NCI-H526 (cell line): ENCODE measurements around the gene LRRFIP2.
"Not testable (repeated sequence)": the region's sequence is repeated elsewhere in the genome, so short reads cannot be mapped to it uniquely, and the experiment has no call there.

Experiments used
- DNase-seq, 2 experiments: peaks; one replicate each; lab custom pipeline; 2025; lab: John Stamatoyannopoulos, UW

The LRRFIP2 gene

DNA sequence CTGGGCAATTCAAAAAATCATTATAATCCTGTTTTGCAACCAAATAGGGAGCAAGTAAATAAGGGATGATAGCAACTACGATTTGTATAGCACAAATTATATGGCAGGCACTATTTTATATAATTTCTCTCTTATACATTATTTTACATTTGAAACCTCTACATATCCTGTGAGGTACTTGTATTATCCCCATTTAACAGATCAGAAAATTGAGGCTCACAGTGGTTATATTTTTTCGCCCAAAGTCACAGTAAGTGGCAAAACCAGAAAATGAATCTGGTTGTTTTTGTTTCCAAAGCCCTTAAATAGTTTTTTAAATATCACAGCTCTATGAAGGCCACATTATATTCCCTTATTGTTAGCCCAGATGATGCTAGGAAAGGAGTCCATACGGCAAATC, 106.8 kb downstream of the LRRFIP2 start:
- no peak for DNase-seq

DNA sequence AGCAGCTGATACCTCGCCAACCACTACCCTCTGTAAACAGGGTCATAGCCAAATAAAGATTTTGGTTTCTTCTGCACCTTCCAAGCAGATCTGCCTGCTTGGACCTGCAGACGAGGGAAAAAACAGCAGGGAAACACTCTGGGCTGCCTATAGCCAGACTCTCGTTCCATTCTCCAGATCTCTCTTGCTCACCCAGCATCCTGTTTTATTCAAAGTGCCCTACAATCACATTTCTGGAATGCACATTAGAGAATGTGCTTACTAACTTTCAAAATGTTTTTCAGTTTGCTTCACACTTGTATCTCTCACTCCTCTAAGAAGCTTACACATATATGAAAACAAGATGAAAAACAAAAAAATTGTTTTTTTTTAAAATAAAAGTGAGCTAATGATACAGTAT, 109.6 kb downstream of the LRRFIP2 start:
- DNase-seq, result no peak

DNA sequence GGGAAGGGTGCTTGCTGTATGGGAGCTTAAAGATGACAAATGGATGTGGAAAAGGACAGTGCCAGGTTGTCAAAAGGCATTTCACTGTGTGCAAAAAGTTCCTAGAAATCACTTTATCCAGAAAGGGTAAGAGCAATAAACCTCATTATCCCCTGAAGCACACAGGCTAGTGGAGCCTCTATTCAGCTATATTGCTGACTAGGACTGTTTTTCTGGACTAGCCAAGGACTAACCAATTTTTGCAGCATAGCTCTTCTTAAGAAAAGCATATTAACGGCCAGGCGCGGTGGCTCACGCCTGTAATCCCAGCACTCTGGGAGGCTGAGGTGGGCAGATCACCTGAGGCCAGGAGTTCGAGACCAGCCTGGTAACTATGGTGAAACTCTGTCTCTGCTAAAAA, 116.3 kb downstream of the LRRFIP2 start:
- DNase-seq, result no peak

DNA sequence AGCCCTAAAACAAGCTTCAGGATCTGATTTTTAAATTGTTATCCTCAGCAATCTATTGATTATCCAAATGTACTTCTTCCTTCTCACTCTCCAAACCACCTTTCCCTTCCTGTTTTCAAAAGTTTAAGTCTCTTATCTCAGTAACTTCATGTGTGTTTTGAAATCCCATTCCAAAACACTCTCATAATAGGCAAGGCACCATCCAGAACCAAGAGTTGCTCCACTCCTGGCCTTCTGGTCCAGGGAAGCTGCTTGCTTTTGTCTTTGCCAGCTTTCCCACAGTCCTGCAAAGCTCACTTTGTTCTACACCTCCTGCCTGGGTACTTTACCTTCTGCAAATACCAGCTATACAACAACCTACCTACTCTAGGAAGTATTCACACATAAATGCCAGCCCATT, 117.6 kb downstream of the LRRFIP2 start:
- DNase-seq, result no peak

DNA sequence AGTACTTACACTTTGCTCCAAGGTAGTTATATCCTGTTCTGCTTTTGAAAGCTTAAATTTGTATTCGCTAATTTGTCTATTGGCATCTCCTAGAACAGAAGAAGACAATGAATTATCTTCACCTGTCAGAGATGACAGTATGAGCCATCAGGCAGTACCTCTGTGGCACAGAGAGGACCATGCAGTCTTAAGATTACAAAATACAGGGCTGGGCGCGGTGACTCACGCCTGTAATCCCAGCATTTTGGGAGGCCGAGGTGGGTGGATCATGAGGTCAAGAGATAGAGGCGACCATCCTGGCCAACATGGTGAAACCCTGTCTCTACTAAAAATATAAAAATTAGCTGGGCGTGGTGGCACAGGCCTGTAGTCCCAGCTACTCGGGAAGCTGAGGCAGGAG, 119.3 kb downstream of the LRRFIP2 start:
- not testable (repeated sequence) for DNase-seq

DNA sequence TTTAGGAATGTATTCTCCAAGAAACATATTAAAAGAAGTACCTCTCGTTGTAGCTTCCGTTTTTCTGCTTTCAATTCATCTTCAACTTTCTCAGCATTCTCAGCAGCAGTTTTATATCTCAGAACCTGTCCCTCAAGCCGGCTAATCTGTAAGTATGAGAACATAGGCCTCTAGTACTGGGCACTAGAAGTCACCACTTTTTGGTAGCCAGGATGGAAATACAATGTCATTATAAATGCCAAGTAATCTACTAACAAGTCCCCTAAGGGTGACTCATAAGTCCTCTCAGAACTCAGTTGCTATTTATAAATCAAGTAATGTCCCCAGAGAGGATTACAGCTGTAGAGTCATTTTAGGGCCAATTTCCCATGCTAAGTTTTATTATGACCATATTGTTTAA, 120.0 kb downstream of the LRRFIP2 start:
- DNase-seq, result no peak

DNA sequence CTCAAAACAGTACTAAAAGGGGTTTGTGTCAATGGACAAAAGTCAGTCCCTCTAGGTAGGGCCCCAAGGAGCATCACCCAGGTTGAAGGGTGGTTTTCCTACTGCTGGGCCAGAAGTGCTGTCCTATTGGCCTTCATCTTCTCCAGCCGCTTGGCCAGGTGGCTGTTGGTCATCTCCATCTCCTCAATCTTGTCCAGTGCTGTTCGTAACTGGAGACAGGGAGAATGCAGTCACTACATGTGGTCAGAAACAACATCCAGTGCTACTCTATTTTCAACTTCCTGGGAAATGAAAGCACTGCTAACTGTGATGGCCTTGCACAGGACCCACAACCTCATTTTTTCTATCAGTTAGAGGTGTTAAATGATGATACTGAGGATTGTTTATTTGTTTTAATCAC, 120.6 kb downstream of the LRRFIP2 start:
- DNase-seq, result no peak

DNA sequence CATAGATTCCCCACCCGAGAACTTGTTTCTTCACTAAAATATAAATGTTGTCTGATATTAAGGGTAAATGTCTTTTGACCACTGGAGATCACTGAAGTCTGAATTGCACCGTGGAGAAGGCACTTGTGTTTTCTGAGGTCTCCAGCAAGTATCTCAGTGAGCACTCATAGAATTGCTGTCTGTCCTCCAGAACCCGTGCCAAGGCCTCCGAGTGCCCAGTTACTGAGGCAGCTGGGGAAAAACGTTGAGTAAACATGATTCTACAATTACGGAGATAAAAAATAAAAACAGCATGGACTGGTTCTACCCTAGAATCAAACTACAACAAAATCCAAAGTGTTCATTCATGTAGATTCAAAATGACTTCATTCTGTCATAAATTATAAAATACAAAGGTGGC, 121.0 kb downstream of the LRRFIP2 start:
- DNase-seq, result no peak

DNA sequence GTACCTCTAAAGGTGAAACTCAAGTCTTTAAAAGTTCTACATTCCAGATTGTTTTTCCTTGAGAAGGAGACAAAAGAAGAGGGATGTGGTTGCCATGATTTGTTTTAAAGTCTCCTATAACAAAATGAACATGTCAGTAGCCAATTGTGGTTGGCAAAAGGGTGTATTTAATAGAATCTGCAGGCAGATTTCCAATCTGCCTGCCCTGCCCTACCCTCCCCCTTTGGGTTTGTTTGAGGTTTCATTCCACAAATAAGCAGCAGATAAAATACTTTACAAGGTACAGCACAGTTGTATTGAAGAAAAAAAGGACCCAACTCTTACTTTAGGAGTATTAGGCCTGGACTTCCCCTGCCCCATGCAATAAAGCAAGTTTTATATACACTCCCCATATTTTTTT, 121.5 kb downstream of the LRRFIP2 start:
- no peak for DNase-seq

DNA sequence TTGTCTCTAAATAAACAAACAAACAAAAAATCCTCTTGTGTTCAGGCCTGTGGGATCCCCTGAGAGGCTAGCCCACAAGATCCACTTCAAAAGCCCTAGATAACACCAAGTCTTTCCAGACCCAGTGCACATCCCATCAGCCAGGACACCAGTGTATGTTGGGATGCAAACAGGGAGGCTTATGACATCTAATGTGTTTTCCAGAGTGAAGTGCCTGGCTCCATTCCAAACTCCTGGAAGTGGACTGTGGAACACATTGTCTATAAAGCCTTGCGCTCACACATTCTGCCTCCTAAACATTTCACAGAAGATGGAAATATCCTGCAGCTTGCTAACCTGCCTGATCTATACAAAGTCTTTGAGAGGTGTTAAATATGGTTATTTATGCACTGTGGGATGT, 124.1 kb downstream of the LRRFIP2 start:
- no peak for DNase-seq

DNA sequence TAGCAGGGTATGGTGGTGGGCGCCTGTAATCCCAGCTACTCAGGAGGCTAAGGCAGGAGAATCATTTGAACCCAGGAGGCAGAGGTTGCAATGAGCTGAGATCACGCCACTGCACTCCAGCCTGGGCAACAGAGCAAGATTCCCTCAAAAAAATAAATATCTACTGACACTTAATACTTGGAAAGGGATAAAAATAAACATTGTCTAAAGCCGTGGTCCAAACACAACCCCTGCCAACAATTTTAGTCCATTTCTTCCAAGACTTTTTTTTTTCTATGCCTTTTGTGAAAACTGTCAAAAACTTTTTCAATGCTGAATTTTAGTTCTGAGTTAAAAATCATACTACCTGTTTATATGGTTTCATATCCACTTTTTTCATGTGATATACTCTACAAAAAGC, 131.7 kb downstream of the LRRFIP2 start:
- DNase-seq, result not testable (repeated sequence)

DNA sequence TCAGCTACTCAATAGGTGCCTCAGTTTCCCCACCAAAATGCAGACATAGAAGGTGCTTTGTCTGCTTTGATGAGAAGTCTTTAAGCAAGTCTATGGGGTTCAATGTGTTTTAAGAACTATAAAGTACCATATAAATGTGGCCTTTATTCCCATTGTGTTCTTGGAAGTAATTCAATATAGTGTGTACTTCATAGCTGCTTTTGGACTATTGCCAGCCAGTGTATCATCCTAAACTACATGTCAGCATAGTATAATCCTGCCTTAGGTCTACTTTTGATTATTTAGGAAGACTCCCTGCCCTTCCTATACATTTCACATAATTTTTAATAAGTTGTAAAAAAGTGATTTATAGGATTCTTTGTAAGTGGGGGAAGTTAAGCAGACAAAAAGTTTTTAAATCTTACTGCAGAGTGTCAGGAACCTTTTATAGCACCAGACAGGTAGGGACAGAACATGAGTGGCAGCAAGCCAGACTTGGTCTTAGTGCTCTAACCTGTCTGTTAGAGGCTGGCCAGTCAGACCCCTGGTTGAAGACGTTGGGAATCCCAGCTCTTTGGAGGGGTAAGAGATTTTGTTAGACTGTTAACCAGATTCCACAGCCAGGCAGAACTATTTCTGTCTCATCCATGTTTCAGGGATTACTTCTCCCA, 132.7 kb downstream of the LRRFIP2 start:
- no peak for DNase-seq

DNA sequence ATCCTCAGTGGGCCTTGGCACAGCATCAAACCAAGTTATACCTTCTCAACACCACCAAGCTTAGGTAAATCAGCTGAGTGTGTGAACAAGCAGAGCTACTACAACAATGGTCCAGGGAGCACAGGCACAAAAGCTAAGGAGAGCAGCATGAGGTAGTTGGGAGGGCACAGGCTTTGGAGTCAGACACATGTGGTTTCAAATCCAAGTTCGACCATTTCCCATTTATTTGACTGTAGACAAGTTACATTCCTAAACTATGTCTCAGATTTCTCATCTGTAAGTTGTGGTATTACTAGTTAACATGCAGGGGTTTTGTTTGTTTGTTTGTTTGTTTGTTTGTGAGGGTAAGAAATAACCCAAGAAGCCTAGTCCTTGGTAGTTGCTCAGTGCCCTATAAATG, 134.2 kb downstream of the LRRFIP2 start:
- no peak for DNase-seq

DNA sequence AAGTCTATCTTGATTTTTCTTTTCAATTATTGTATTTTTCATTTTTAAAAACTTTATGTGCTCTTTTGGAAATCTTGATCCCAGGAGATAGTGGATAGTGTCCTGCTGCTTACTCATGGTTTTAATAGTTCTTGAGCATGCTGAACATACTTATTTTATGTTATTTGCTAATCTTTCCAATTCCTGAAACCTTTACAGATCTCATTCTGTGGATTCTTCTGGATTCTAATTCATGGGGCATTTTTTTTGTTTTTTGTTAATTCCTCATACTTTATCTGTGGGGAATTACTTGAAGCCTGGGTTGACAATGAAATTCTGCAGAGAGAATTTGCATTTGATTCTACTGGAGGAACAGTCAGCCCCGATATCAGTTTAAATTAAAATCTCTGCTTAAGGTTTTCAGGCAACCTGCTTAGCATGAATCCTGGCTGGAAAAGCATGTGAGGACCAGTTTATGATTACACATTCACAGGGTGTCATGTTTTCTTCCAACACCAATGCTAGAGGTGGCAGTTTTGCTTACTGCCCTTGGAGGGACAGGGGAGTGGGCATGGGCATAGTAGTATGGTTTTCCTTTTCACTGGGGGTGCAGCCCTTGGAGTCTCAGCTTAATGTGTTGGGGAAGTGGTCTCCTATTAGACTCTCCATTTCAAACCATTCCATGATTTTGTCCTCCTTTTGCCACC, 135.1 kb downstream of the LRRFIP2 start:
- no peak for DNase-seq

DNA sequence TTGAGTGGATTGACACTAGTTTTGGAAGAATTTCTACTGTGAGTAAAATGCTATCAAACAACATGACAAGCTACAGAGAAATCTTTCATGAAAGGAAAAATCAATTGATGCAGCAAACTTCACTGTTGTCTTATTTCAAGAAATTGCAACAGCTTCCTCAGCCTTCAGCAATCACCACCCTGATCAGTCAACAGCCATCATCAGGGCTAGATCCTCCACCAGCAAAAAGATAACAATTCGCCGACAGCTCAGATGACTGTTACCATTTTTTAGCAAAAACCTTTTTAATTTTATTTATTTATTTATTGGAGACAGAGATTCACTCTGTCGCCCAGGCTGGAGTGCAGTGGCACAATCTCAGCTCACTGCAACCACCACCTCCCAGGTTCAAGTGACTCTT, 137.0 kb downstream of the LRRFIP2 start:
- no peak for DNase-seq

DNA sequence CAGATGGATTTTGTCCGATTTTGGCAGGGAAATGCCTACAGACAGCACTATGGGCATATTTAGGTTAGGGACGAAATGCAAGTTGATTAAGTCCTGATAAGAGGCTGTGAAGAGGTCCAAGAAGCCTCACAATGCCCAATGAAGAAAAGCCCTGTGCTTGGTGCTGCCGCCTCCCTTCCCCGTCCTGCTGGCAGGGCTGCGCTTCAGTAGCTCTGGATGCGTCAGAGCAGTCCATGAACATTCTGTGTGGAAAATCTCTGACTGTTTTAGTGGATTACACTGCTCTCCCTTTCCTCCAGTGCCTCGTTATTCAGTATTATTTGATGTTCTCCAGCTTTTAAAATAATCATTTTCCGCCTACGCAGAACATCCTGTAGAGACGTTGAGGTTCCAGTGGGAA, 141.4 kb downstream of the LRRFIP2 start:
- DNase-seq, result no peak

DNA sequence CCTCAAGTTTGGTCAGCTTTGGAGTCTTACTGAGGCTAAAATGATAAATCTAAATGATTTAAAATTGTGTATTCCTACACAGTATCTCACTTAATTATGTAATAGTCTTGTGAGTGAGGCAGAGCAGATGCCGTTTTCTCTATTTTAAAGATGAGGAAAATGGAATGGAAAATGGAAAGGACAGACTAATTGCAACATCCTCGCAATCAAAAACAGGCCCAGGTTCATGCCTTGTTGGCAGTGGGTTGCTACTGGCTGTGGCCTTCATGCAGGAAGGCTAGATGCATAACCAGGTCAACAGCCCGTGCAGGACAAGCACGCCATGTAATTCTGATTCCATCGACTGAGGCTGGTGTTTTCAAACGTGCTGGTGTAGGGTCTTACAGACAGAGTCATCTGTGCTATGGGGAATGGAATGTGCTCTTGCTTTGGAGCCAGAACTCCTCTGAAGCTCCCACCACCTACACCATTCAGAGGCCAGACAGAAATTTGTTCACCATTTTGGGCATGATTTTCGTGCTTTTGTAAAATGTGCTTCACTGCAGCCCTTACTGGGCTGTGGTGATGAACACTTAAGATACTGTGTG, 143.2 kb downstream of the LRRFIP2 start:
- DNase-seq, result no peak

DNA sequence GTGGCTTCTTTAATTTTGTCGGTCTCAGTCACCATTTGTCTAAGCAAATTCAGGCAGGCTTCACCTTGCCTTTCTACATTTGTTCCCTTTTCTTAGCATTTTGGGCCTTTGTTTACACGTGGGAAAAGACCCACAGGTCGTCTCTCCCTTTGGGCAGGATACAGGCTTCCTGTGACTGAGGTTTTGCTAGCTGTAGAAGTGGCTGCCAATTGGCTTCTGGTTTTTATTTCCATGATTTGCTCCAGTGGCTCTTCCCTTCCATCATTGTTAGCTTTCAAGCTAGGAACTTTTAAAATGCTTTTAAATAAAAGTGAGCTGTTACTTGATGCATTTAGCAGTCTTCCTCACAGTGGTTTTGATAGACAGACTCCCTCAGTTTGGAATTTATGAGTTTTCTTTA, 143.8 kb downstream of the LRRFIP2 start:
- no peak for DNase-seq

DNA sequence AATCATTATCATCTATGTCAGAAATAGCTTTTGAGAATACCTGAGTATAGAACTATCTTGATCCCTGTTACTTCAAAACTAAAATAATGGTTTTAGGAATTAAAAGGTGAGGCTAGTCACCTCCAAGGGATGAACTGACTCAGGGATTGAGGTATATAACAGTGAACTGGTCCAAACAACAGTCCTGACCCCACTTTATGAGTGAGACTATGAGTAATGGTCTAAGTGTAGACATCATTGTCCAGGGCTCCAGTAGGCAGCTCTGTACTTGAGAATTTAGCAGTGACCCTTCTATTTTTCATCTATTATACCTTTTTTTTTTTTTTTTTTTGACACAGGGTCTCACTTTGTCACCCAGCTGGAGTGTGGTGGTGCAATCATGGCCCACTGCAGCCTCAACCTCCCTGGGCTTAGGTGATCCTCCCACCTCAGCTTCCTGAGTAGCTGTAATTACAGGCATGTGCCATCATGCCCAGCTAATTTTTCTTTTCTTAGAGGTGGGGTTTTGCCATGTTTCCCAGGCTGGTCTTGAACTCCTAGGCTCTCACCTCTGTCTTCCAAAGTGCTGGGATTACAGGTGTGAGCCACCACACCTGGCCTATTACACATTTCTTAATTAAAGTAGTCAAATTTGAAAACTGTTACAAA, 144.7 kb downstream of the LRRFIP2 start:
- DNase-seq, result no peak

DNA sequence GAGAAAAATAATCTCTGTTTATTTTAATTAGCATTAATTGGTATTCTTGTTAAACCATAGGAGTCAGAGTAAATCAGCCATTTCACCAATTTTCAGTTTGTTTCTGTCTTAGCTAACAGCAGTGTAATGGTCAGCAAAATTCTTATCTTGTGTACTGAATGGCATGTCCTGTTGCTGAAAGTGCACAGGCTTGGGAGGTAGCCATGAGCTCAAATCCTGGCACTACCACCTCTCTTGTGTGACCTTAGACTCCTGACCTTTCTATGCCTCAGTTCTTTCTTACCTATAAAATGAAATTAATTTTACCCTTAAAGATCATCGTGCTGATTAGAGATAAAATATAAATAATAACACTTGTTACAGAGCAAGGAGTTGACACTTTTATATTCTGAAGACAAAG, 145.3 kb downstream of the LRRFIP2 start:
- no peak for DNase-seq

DNA sequence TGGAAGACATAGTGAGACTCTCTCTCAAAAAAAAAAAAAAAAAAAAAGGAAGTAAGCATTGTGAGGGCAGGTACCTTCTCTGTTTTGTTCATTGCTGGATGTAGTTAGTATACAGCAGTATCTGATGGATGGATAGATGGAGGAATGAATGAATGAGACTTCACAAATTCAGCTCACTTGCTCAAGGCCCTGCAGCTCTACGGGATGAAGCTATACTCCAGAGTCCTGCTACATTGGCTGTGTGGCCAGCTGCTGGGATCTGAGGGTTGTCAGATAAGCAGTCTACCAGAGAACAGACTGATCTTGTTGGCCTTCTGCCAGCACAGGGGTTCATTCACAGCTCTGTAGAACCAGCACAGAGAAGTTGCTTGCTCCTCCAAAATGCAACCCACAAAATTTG, 146.1 kb downstream of the LRRFIP2 start:
- no peak for DNase-seq

DNA sequence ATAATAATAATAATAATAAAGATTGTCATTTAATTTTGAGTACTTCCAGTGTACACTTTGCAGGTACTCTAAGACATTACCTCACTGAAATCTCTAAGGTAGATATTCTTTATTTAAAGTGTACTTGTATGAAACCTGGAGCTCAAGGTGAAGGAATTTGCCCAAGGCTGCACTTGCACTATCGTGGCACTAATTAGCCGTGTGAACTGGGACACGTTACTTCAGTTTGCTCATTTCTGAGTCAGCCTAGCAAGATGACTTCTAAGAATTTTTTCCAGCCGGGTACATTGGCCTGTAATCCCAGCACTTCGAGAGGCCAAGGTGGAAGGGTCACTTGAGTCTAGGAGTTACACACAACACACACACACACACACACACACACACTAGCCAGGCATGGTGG, 147.5 kb downstream of the LRRFIP2 start:
- no peak for DNase-seq
